ENCODE measurements around the gene NLRP10. TPM values are rescaled to one million over a fixed set of nuclear protein-coding genes. Genes with fewer than 3 reads are reported as not detected.

Gene NLRP10
- total and polyA plus RNA-seq, 2 of the 13 experiments (the other 11 are each of a cell fraction or from before 2014, with no cell fraction given) = not detected

DNA sequence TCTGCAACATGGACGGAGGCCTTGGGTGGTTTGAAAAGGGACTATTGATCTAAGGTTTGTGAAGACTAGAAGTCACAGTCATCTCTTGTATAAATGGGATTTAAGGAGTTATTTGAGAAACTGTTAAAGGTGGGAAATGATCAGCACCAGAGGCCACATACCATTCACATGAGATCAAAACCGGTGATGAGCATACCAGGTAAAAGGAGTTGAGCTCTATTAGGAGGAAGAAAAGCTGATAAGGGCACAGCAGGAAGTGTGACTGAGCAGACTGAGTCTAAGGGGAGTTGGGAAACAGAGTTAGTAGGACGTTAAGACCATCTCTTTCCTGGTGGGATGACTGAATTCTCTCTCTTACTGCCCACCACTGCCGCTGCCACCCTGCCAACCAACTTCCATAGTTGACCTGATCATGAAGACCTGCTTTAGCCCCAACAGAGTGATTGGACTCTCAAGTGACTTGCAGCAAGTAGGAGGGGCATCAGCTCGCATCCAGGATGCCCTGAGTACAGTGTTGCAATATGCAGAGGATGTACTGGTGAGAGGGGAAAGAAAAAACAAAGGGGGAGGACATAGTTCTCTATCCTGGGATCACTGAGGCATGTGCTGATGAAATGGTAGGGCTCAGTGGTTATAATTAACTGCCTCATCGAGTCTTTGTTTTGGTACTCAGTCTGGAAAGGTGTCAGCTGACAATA is 29.5 kb upstream of the NLRP10 start:
- DNase-seq (ENCODE audit: low spot score) (no peak), FAIRE-seq (no peak), ATAC-seq (no peak)
- ChIA-PET POLR2A (no interaction called here), CTCF (ENCODE audit: low intra/inter-chr PET ratio, low total read pairs) (no interaction called here)
- no peak overlapping the region for H2AFZ ChIP-seq (ENCODE audit: low read length)
- in situ Hi-C loops (cut with HindIII; ENCODE audit: extremely low pct_ligation_motif_present, low pct_unique_long_range_greater_than_20kb) = no loop called here
- no peaks in the 10 kb centered on the region for H4K20me1 ChIP-seq (ENCODE audit: insufficient read depth, low read length)
- H3K27me3 ChIP-seq (ENCODE audit: control insufficient read depth in 1 of 2, insufficient read depth in 2 of 2, low read length in 2 of 2) = no peaks in the 10 kb centered on the region
- H3K36me3 ChIP-seq (replicated peaks in 1 of 2; ENCODE audit: control insufficient read depth in 1 of 2, insufficient read depth in 2 of 2, low read length in 2 of 2) = peaks cover 39 to 77% of the 10 kb centered on the region in 2 experiments
- no peaks in the 10 kb centered on the region for H3K9me3 ChIP-seq (ENCODE audit: low read length)
- H3K79me2 ChIP-seq (ENCODE audit: insufficient read depth, low read length) = peaks cover 6% of the 10 kb centered on the region
- no peak overlapping the region for H3K9ac ChIP-seq (ENCODE audit: insufficient read depth, low read depth, low read length)
- H3K27ac ChIP-seq (ENCODE audit: extremely low read length, insufficient read depth, low read length) = no peak overlapping the region
- intact Hi-C loops (cut with micrococcal nuclease; ENCODE audit: unreplicated experiment) = no loop called here
- H3K4me3 ChIP-seq (replicated peaks in 1 of 3; ENCODE audit: insufficient read depth in 1 of 3, low read depth in 2 of 3, low read length in 3 of 3) = no peak overlapping the region
- 99% methylated on average over 5 of the region's 6 CpGs for WGBS (ENCODE audit: low lambda C conversion rate)
- BruUV-seq (replicated peaks) = no TSS peak
- H3K4me1 ChIP-seq (ENCODE audit: insufficient read depth, low read length) = peaks cover 2% of the 10 kb centered on the region
- no peak overlapping the region for H3K4me2 ChIP-seq (ENCODE audit: low read depth, low read length)
- TF ChIP-seq, protein P1, sequence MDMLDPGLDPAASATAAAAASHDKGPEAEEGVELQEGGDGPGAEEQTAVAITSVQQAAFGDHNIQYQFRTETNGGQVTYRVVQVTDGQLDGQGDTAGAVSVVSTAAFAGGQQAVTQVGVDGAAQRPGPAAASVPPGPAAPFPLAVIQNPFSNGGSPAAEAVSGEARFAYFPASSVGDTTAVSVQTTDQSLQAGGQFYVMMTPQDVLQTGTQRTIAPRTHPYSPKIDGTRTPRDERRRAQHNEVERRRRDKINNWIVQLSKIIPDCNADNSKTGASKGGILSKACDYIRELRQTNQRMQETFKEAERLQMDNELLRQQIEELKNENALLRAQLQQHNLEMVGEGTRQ (IDR thresholded peaks at IDR 0.05; ENCODE audit: low read depth, low read length) = no peak
- TF ChIP-seq, protein P1 (CRISPR knock-in tag; IDR thresholded peaks at IDR 0.05; ENCODE audit: borderline replicate concordance) = no peak
- TF ChIP-seq ZFP62 (CRISPR knock-in tag; IDR thresholded peaks at IDR 0.05) = no peak
- TF ChIP-seq ZNF451 (CRISPR knock-in tag; IDR thresholded peaks at IDR 0.05) = no peak
- no peak for TF ChIP-seq ZNF883 (CRISPR knock-in tag; IDR thresholded peaks at IDR 0.05; ENCODE audit: not compliant biosample characterization)
- no peak for TF ChIP-seq DR1 (CRISPR knock-in tag; IDR thresholded peaks at IDR 0.05)
- TF ChIP-seq YEATS4 (CRISPR knock-in tag; IDR thresholded peaks at IDR 0.05; ENCODE audit: borderline replicate concordance) = no peak
- no peak for TF ChIP-seq ZNF577 (CRISPR knock-in tag; IDR thresholded peaks at IDR 0.05; ENCODE audit: borderline replicate concordance, low read depth)
- TF ChIP-seq ESRRA (CRISPR knock-in tag; IDR thresholded peaks at IDR 0.05; ENCODE audit: low read depth) = no peak
- no peak for TF ChIP-seq ZNF720 (CRISPR knock-in tag; IDR thresholded peaks at IDR 0.05)
- TF ChIP-seq KLF16 (CRISPR knock-in tag; IDR thresholded peaks at IDR 0.05) = no peak
- no peak for TF ChIP-seq AGO1 (IDR thresholded peaks at IDR 0.05; ENCODE audit: low read depth, low read length, poor library complexity, severe bottlenecking)
- TF ChIP-seq FOXO4 (CRISPR knock-in tag; conservative IDR thresholded peaks at IDR 0.05) = no peak
- no peak for TF ChIP-seq JUND (CRISPR knock-in tag; IDR thresholded peaks at IDR 0.05)
- TF ChIP-seq ZNF572 (CRISPR knock-in tag; IDR thresholded peaks at IDR 0.05) = no peak
- no peak for TF ChIP-seq ZNF264 (CRISPR knock-in tag; IDR thresholded peaks at IDR 0.05)
- TF ChIP-seq ZNF75D (CRISPR knock-in tag; IDR thresholded peaks at IDR 0.05; ENCODE audit: borderline replicate concordance) = no peak
- TF ChIP-seq ZNF629 (CRISPR knock-in tag; conservative IDR thresholded peaks at IDR 0.05) = no peak
- TF ChIP-seq PAWR (CRISPR knock-in tag; IDR thresholded peaks at IDR 0.05; ENCODE audit: borderline replicate concordance) = no peak
